Mammary epithelial cell (primary cell): Measurements from ENCODE around the gene SFR1.

Source experiments
- CTCF ChIP-seq, 2 donors: IDR thresholded peaks in 1 of 2; conservative IDR thresholded peaks in 1 of 2; 2 replicates each; pipeline ENCODE4 v1.5.1; 2011 to 2012; ENCODE audit warnings: inconsistent platforms in 2 of 2, low read length in 2 of 2, mild to moderate bottlenecking in 2 of 2, control low read depth in 1 of 2, low read depth in 1 of 2; ENCODE audit not compliant: insufficient read depth in 1 of 2; ENCODE audit errors: extremely low read depth in 1 of 2
- EZH2 ChIP-seq: IDR thresholded peaks from 2 replicates; pipeline ENCODE4 v1.6.1; 2012; ENCODE audit warnings: low read length, inconsistent platforms, borderline replicate concordance

GRCh38 chr10:104099941-104100340 lies 22.0 kb upstream of the SFR1 start:
- TF ChIP-seq CTCF (conservative IDR thresholded peaks at IDR 0.05 in 1 of 2, IDR thresholded peaks at IDR 0.05 in 1 of 2; ENCODE audit: extremely low read depth in 1 of 2, insufficient read depth in 1 of 2, low read depth in 1 of 2, low read length in 2 of 2) (no peak), EZH2 (no peak)
